ENCODE measurements around the gene PTPRT.

Gene PTPRT

GRCh38 chr20:42368910-42369309 is 820.8 kb downstream of the PTPRT start:
- Histone ChIP-seq H3K4me1 (ENCODE audit: control insufficient read depth in 5 of 5, insufficient read depth in 5 of 5, low read length in 5 of 5) (no peaks in the 10 kb centered on the region), H3K9ac (ENCODE audit: low read length in 5 of 5) (no peak overlapping the region), H3K27me3 (ENCODE audit: control insufficient read depth in 5 of 5, insufficient read depth in 4 of 5, low read length in 5 of 5) (peaks cover 0 to 7% (median 3%) of the 10 kb centered on the region in 5 donors), H3K36me3 (ENCODE audit: control insufficient read depth in 5 of 5, insufficient read depth in 5 of 5, low read length in 5 of 5) (no peaks in the 10 kb centered on the region), H3K27ac (ENCODE audit: low read depth, low read length) (no peak overlapping the region), H3K4me3 (ENCODE audit: low read depth in 1 of 5, low read length in 5 of 5) (no peak overlapping the region), H3K9me3 (ENCODE audit: control insufficient read depth in 5 of 5, low read length in 5 of 5) (no peaks in the 10 kb centered on the region)

GRCh38 chr20:42366626-42367025 is 823.1 kb downstream of the PTPRT start:
- H3K4me3 ChIP-seq (ENCODE audit: low read depth in 1 of 5, low read length in 5 of 5), result no peak overlapping the region
- no peaks in the 10 kb centered on the region for H3K36me3 ChIP-seq (ENCODE audit: control insufficient read depth in 5 of 5, insufficient read depth in 5 of 5, low read length in 5 of 5)
- no peaks in the 10 kb centered on the region for H3K9me3 ChIP-seq (ENCODE audit: control insufficient read depth in 5 of 5, low read length in 5 of 5)
- H3K4me1 ChIP-seq (ENCODE audit: control insufficient read depth in 5 of 5, insufficient read depth in 5 of 5, low read length in 5 of 5), result no peaks in the 10 kb centered on the region
- H3K27me3 ChIP-seq (ENCODE audit: control insufficient read depth in 5 of 5, insufficient read depth in 4 of 5, low read length in 5 of 5), result peaks cover 0 to 5% (median 3%) of the 10 kb centered on the region in 5 donors
- H3K27ac ChIP-seq (ENCODE audit: low read depth, low read length), result no peak overlapping the region
- no peak overlapping the region for H3K9ac ChIP-seq (ENCODE audit: low read length in 5 of 5)

GRCh38 chr20:42364446-42364845 is 825.3 kb downstream of the PTPRT start:
- H3K36me3 ChIP-seq (ENCODE audit: control insufficient read depth in 5 of 5, insufficient read depth in 5 of 5, low read length in 5 of 5), result no peaks in the 10 kb centered on the region
- H3K4me1 ChIP-seq (ENCODE audit: control insufficient read depth in 5 of 5, insufficient read depth in 5 of 5, low read length in 5 of 5), result peaks cover 0 to 3% (median 0%) of the 10 kb centered on the region in 5 donors
- H3K9me3 ChIP-seq (ENCODE audit: control insufficient read depth in 5 of 5, low read length in 5 of 5), result no peaks in the 10 kb centered on the region
- peaks cover 0 to 3% (median 0%) of the 10 kb centered on the region in 5 donors for H3K27me3 ChIP-seq (ENCODE audit: control insufficient read depth in 5 of 5, insufficient read depth in 4 of 5, low read length in 5 of 5)
- H3K4me3 ChIP-seq (ENCODE audit: low read depth in 1 of 5, low read length in 5 of 5), result no peak overlapping the region
- H3K9ac ChIP-seq (ENCODE audit: low read length in 5 of 5), result no peak overlapping the region
- no peak overlapping the region for H3K27ac ChIP-seq (ENCODE audit: low read depth, low read length)

GRCh38 chr20:42361402-42361970 is 828.2 kb downstream of the PTPRT start:
- H3K9ac ChIP-seq (ENCODE audit: low read length in 5 of 5), result no peak overlapping the region

GRCh38 chr20:42360621-42361020 is 829.1 kb downstream of the PTPRT start:
- Histone ChIP-seq H3K4me1 (ENCODE audit: control insufficient read depth in 5 of 5, insufficient read depth in 5 of 5, low read length in 5 of 5) (peaks cover 0 to 3% (median 0%) of the 10 kb centered on the region in 5 donors), H3K27me3 (ENCODE audit: control insufficient read depth in 5 of 5, insufficient read depth in 4 of 5, low read length in 5 of 5) (no peaks in the 10 kb centered on the region), H3K27ac (ENCODE audit: low read depth, low read length) (no peak overlapping the region), H3K4me3 (ENCODE audit: low read depth in 1 of 5, low read length in 5 of 5) (no peak overlapping the region), H3K36me3 (ENCODE audit: control insufficient read depth in 5 of 5, insufficient read depth in 5 of 5, low read length in 5 of 5) (no peaks in the 10 kb centered on the region), H3K9ac (ENCODE audit: low read length in 5 of 5) (no peak overlapping the region), H3K9me3 (ENCODE audit: control insufficient read depth in 5 of 5, low read length in 5 of 5) (no peaks in the 10 kb centered on the region)

More at GRCh38 chr20:42361402-42361970, 828.2 kb downstream of the PTPRT start:
- H3K4me1 ChIP-seq (ENCODE audit: control insufficient read depth in 5 of 5, insufficient read depth in 5 of 5, low read length in 5 of 5), result peaks cover 0 to 3% (median 0%) of the 10 kb centered on the region in 5 donors
- H3K36me3 ChIP-seq (ENCODE audit: control insufficient read depth in 5 of 5, insufficient read depth in 5 of 5, low read length in 5 of 5), result no peaks in the 10 kb centered on the region
- H3K27me3 ChIP-seq (ENCODE audit: control insufficient read depth in 5 of 5, insufficient read depth in 4 of 5, low read length in 5 of 5), result no peaks in the 10 kb centered on the region
- no peaks in the 10 kb centered on the region for H3K9me3 ChIP-seq (ENCODE audit: control insufficient read depth in 5 of 5, low read length in 5 of 5)
- no peak overlapping the region for H3K4me3 ChIP-seq (ENCODE audit: low read depth in 1 of 5, low read length in 5 of 5)
- no peak overlapping the region for H3K27ac ChIP-seq (ENCODE audit: low read depth, low read length)

GRCh38 chr20:42359617-42360016 is 830.1 kb downstream of the PTPRT start:
- no peak overlapping the region for H3K4me3 ChIP-seq (ENCODE audit: low read depth in 1 of 5, low read length in 5 of 5)
- no peaks in the 10 kb centered on the region for H3K27me3 ChIP-seq (ENCODE audit: control insufficient read depth in 5 of 5, insufficient read depth in 4 of 5, low read length in 5 of 5)
- H3K27ac ChIP-seq (ENCODE audit: low read depth, low read length), result no peak overlapping the region
- H3K9ac ChIP-seq (ENCODE audit: low read length in 5 of 5), result no peak overlapping the region
- no peaks in the 10 kb centered on the region for H3K36me3 ChIP-seq (ENCODE audit: control insufficient read depth in 5 of 5, insufficient read depth in 5 of 5, low read length in 5 of 5)
- H3K4me1 ChIP-seq (ENCODE audit: control insufficient read depth in 5 of 5, insufficient read depth in 5 of 5, low read length in 5 of 5), result peaks cover 0 to 3% (median 0%) of the 10 kb centered on the region in 5 donors
- no peaks in the 10 kb centered on the region for H3K9me3 ChIP-seq (ENCODE audit: control insufficient read depth in 5 of 5, low read length in 5 of 5)

GRCh38 chr20:42352096-42352495 is 837.6 kb downstream of the PTPRT start:
- Histone ChIP-seq H3K4me3 (ENCODE audit: low read depth in 1 of 5, low read length in 5 of 5) (no peak overlapping the region), H3K27me3 (ENCODE audit: control insufficient read depth in 5 of 5, insufficient read depth in 4 of 5, low read length in 5 of 5) (no peaks in the 10 kb centered on the region), H3K36me3 (ENCODE audit: control insufficient read depth in 5 of 5, insufficient read depth in 5 of 5, low read length in 5 of 5) (no peaks in the 10 kb centered on the region), H3K27ac (ENCODE audit: low read depth, low read length) (no peak overlapping the region), H3K9me3 (ENCODE audit: control insufficient read depth in 5 of 5, low read length in 5 of 5) (no peaks in the 10 kb centered on the region), H3K9ac (ENCODE audit: low read length in 5 of 5) (no peak overlapping the region), H3K4me1 (ENCODE audit: control insufficient read depth in 5 of 5, insufficient read depth in 5 of 5, low read length in 5 of 5) (no peaks in the 10 kb centered on the region)

GRCh38 chr20:42350521-42350920 is 839.2 kb downstream of the PTPRT start:
- Histone ChIP-seq H3K36me3 (ENCODE audit: control insufficient read depth in 5 of 5, insufficient read depth in 5 of 5, low read length in 5 of 5) (no peaks in the 10 kb centered on the region), H3K9me3 (ENCODE audit: control insufficient read depth in 5 of 5, low read length in 5 of 5) (no peaks in the 10 kb centered on the region), H3K27me3 (ENCODE audit: control insufficient read depth in 5 of 5, insufficient read depth in 4 of 5, low read length in 5 of 5) (no peaks in the 10 kb centered on the region), H3K4me1 (ENCODE audit: control insufficient read depth in 5 of 5, insufficient read depth in 5 of 5, low read length in 5 of 5) (no peaks in the 10 kb centered on the region), H3K4me3 (ENCODE audit: low read depth in 1 of 5, low read length in 5 of 5) (no peak overlapping the region), H3K9ac (ENCODE audit: low read length in 5 of 5) (no peak overlapping the region), H3K27ac (ENCODE audit: low read depth, low read length) (no peak overlapping the region)

- H3K4me3 ChIP-seq (ENCODE audit: low read depth in 1 of 5, low read length in 5 of 5), result no peak overlapping the region
Measured at GRCh38 chr20:42346189-42347170, 843.2 kb downstream of the PTPRT start.

GRCh38 chr20:42341654-42342053 is 848.1 kb downstream of the PTPRT start:
- Histone ChIP-seq H3K4me1 (ENCODE audit: control insufficient read depth in 5 of 5, insufficient read depth in 5 of 5, low read length in 5 of 5) (peaks cover 2 to 20% (median 17%) of the 10 kb centered on the region in 5 donors), H3K27ac (ENCODE audit: low read depth, low read length) (no peak overlapping the region), H3K27me3 (ENCODE audit: control insufficient read depth in 5 of 5, insufficient read depth in 4 of 5, low read length in 5 of 5) (no peaks in the 10 kb centered on the region), H3K36me3 (ENCODE audit: control insufficient read depth in 5 of 5, insufficient read depth in 5 of 5, low read length in 5 of 5) (no peaks in the 10 kb centered on the region), H3K9ac (ENCODE audit: low read length in 5 of 5) (no peak overlapping the region), H3K9me3 (ENCODE audit: control insufficient read depth in 5 of 5, low read length in 5 of 5) (no peaks in the 10 kb centered on the region), H3K4me3 (ENCODE audit: low read depth in 1 of 5, low read length in 5 of 5) (no peak overlapping the region)

More at GRCh38 chr20:42346189-42347170, 843.2 kb downstream of the PTPRT start:
- Histone ChIP-seq H3K27ac (ENCODE audit: low read depth, low read length) (no peak overlapping the region), H3K4me1 (ENCODE audit: control insufficient read depth in 5 of 5, insufficient read depth in 5 of 5, low read length in 5 of 5) (no peaks in the 10 kb centered on the region), H3K27me3 (ENCODE audit: control insufficient read depth in 5 of 5, insufficient read depth in 4 of 5, low read length in 5 of 5) (no peaks in the 10 kb centered on the region), H3K9ac (ENCODE audit: low read length in 5 of 5) (no peak overlapping the region), H3K9me3 (ENCODE audit: control insufficient read depth in 5 of 5, low read length in 5 of 5) (no peaks in the 10 kb centered on the region), H3K36me3 (ENCODE audit: control insufficient read depth in 5 of 5, insufficient read depth in 5 of 5, low read length in 5 of 5) (no peaks in the 10 kb centered on the region)
